ENCODE data around the gene TPGS1. TPM values are rescaled to one million over a fixed set of nuclear protein-coding genes. Genes with fewer than 3 reads are reported as not detected.

Gene TPGS1
- total RNA-seq, 4 donors from 2014 or later = 10.8 to 23.3 (median 20.9) TPM

DNA sequence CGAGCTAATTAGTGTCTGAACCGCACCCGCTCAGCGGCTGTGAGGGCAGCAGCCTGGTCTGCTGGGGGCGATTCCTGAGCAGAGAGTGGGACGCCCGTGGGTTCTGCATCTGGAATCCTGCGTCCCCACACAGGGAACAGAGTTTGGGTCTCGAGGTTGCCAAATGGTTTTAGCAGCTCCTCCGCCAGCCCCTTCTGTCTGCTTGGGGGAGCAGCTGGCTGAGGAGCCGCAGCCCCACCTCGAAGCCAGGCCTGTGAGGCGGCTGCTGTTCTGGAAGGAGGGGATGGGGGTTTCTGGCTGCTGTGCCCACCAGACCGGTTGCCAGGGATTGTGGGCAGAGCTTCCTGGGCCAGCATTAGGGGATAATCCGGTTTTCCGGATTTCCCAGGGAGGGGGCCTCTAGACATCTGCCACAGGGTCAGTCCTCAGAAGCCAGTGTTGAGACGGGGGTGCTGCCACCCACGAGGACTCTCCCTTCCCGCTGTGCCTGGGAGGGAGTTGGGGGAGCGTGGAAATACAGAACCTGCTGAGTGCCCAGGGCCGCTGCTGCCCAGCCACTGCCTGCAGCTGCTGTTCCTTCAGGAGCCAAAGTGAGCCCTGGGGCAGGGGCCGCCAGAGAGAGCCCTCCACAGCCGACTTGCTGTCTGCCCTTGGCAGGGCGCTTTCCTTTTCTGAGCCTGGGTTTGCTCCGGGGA is 26.2 kb downstream of the TPGS1 start:
- H3K4me3 ChIP-seq = peak overlapping the region; percentile 86
- DNase-seq (ENCODE audit: low spot score in 2 of 2) = no peak
- no peaks in the 10 kb centered on the region for H3K27me3 ChIP-seq
- H3K27ac ChIP-seq = peak overlapping the region; percentile 83
- H3K9me3 ChIP-seq = no peaks in the 10 kb centered on the region
- peaks cover 32% of the 10 kb centered on the region for H3K4me1 ChIP-seq
- TF ChIP-seq POLR2AphosphoS5 (IDR thresholded peaks at IDR 0.05) = no peak
- no peak for TF ChIP-seq POLR2A (IDR thresholded peaks at IDR 0.05)
- TF ChIP-seq, protein P1, sequence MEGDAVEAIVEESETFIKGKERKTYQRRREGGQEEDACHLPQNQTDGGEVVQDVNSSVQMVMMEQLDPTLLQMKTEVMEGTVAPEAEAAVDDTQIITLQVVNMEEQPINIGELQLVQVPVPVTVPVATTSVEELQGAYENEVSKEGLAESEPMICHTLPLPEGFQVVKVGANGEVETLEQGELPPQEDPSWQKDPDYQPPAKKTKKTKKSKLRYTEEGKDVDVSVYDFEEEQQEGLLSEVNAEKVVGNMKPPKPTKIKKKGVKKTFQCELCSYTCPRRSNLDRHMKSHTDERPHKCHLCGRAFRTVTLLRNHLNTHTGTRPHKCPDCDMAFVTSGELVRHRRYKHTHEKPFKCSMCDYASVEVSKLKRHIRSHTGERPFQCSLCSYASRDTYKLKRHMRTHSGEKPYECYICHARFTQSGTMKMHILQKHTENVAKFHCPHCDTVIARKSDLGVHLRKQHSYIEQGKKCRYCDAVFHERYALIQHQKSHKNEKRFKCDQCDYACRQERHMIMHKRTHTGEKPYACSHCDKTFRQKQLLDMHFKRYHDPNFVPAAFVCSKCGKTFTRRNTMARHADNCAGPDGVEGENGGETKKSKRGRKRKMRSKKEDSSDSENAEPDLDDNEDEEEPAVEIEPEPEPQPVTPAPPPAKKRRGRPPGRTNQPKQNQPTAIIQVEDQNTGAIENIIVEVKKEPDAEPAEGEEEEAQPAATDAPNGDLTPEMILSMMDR (IDR thresholded peaks at IDR 0.05) = no peak
- no peak for TF ChIP-seq EP300 (IDR thresholded peaks at IDR 0.05)
- 48% methylated on average over 8 of the region's 25 CpGs for WGBS
- H3K36me3 ChIP-seq = peaks cover 30% of the 10 kb centered on the region

GRCh38 chr19:534088-534487 is 26.8 kb downstream of the TPGS1 start:
- TF ChIP-seq EP300 (IDR thresholded peaks at IDR 0.05) (no peak), POLR2A (IDR thresholded peaks at IDR 0.05) (no peak), POLR2AphosphoS5 (IDR thresholded peaks at IDR 0.05) (no peak)
- TF ChIP-seq, protein P1 (IDR thresholded peaks at IDR 0.05) = no peak
- Histone ChIP-seq H3K4me3 (peak overlapping the region; percentile 86), H3K9me3 (no peaks in the 10 kb centered on the region), H3K4me1 (peaks cover 32% of the 10 kb centered on the region), H3K27ac (no peak overlapping the region), H3K36me3 (peaks cover 36% of the 10 kb centered on the region), H3K27me3 (no peaks in the 10 kb centered on the region)
- WGBS = 79% methylated on average over 10 of the region's 14 CpGs
- DNase-seq (ENCODE audit: low spot score in 2 of 2) = no peak

GRCh38 chr19:535017-535835 is 27.9 kb downstream of the TPGS1 start:
- WGBS = no CpG with 5 or more reads among the region's 16 CpGs
- no peak overlapping the region for H3K4me3 ChIP-seq
- no peak overlapping the region for H3K27ac ChIP-seq
- no peaks in the 10 kb centered on the region for H3K27me3 ChIP-seq
- no peak for TF ChIP-seq POLR2A (IDR thresholded peaks at IDR 0.05)
- TF ChIP-seq, protein P1 (IDR thresholded peaks at IDR 0.05) = no peak
- TF ChIP-seq EP300 (IDR thresholded peaks at IDR 0.05) = no peak
- H3K9me3 ChIP-seq = no peaks in the 10 kb centered on the region
- no peak for DNase-seq (ENCODE audit: low spot score in 2 of 2)
- H3K4me1 ChIP-seq = peaks cover 32% of the 10 kb centered on the region
- peaks cover 43% of the 10 kb centered on the region for H3K36me3 ChIP-seq

DNA sequence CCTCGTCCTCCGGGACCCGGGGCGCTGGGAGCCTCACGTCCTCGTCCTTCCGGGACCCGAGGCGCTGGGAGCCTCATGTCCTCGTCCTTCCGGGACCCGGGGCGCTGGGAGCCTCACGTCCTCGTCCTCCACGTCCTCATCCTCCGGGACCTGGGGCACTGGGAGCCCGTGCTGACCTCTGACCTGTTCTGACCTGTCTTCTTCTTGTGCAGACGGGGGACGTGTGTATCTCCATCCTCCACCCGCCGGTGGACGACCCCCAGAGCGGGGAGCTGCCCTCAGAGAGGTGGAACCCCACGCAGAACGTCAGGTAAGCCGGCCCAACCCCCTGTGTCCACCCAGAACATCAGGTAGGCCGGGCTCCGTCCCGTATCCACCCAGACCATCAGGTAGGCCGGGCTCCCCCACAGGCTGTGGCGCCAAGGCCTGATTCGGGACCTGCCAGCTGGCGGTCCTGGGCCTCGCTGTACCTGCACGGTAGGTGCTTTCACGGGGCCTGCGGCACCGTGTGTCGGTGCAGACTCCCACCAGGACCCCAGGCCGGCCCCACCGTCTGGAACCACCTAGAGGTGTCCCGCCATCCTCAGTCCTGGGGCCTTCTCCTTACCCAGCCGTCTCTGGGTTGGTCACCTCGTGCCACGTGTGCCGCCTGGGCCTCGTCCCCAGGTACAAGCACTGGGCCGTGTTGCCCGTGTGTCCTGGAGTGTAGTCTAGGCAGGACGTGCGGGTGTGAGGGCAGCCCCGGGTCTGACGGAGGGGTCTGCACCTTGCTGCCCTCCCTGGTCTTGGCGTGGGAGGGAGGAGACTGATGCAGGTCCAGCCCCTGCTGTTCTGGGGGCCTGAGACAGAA is 29.0 kb downstream of the TPGS1 start:
- Histone ChIP-seq H3K27ac (no peak overlapping the region), H3K27me3 (no peaks in the 10 kb centered on the region), H3K4me3 (no peak overlapping the region), H3K9me3 (no peaks in the 10 kb centered on the region), H3K36me3 (peaks cover 48% of the 10 kb centered on the region), H3K4me1 (peaks cover 26% of the 10 kb centered on the region)
- whole genome bisulfite sequencing = 92% methylated on average over 38 of the region's 55 CpGs
- no peak for DNase-seq (ENCODE audit: low spot score in 2 of 2)
- TF ChIP-seq EP300 (IDR thresholded peaks at IDR 0.05) = no peak
- TF ChIP-seq POLR2A (IDR thresholded peaks at IDR 0.05) = no peak
- TF ChIP-seq, protein P1 (IDR thresholded peaks at IDR 0.05) = no peak
- no peak for TF ChIP-seq POLR2AphosphoS5 (IDR thresholded peaks at IDR 0.05)
